Measurements from ENCODE around the gene TF.
"Not testable (repeated sequence)": the region's sequence is repeated elsewhere in the genome, so short reads cannot be mapped to it uniquely, and the experiment has no call there.

The TF gene

GRCh38 chr3:133745981-133746711 lies at the start of gene TF:
TF (plus strand) TSS chr3:133746393; CDS start chr3:133746441, 48 bp downstream.
- no peak for DNase-seq (ENCODE audit: low spot score)

GRCh38 chr3:133697960-133698359 lies 48.2 kb upstream of the TF start:
- no peak for DNase-seq (ENCODE audit: low spot score)

- no peak for DNase-seq (ENCODE audit: low spot score)
Observed at GRCh38 chr3:133699467-133699866, 46.7 kb upstream of the TF start.

GRCh38 chr3:133699903-133700302 lies 46.3 kb upstream of the TF start:
- DNase-seq (ENCODE audit: low spot score) = no peak

GRCh38 chr3:133700351-133700750 lies 45.8 kb upstream of the TF start:
- no peak for DNase-seq (ENCODE audit: low spot score)

GRCh38 chr3:133701435-133702358 lies 44.5 kb upstream of the TF start:
- DNase-seq (ENCODE audit: low spot score) = no peak

- no peak for DNase-seq (ENCODE audit: low spot score)
Observed at GRCh38 chr3:133703915-133704314, 42.3 kb upstream of the TF start.

GRCh38 chr3:133706033-133706432 lies 40.2 kb upstream of the TF start:
- no peak for DNase-seq (ENCODE audit: low spot score)

- no peak for DNase-seq (ENCODE audit: low spot score)
Observed at GRCh38 chr3:133709139-133709750, 36.9 kb upstream of the TF start.

GRCh38 chr3:133711013-133711412 lies 35.2 kb upstream of the TF start:
- no peak for DNase-seq (ENCODE audit: low spot score)

GRCh38 chr3:133712017-133712416 lies 34.2 kb upstream of the TF start:
- DNase-seq (ENCODE audit: low spot score) = no peak

- DNase-seq (ENCODE audit: low spot score) = no peak
Observed at GRCh38 chr3:133713347-133713746, 32.8 kb upstream of the TF start.

GRCh38 chr3:133717424-133717823 lies 28.8 kb upstream of the TF start:
- DNase-seq (ENCODE audit: low spot score) = no peak

- no peak for DNase-seq (ENCODE audit: low spot score)
Observed at GRCh38 chr3:133722935-133723334, 23.3 kb upstream of the TF start.

GRCh38 chr3:133730993-133731392 lies 15.2 kb upstream of the TF start:
- DNase-seq (ENCODE audit: low spot score) = no peak

GRCh38 chr3:133732231-133732630 lies 14.0 kb upstream of the TF start:
- not testable (repeated sequence) for DNase-seq (ENCODE audit: low spot score)

GRCh38 chr3:133733226-133733625 lies 13.0 kb upstream of the TF start:
- no peak for DNase-seq (ENCODE audit: low spot score)

GRCh38 chr3:133734305-133734704 lies 11.9 kb upstream of the TF start:
- no peak for DNase-seq (ENCODE audit: low spot score)

- DNase-seq (ENCODE audit: low spot score) = no peak
Observed at GRCh38 chr3:133742351-133743091, 3.7 kb upstream of the TF start.

GRCh38 chr3:133744241-133744640 lies 2.0 kb upstream of the TF start:
- no peak for DNase-seq (ENCODE audit: low spot score)

- DNase-seq (ENCODE audit: low spot score) = no peak
Observed at GRCh38 chr3:133745108-133745507, 1.1 kb upstream of the TF start.

GRCh38 chr3:133746712-133747066 lies 496 bp downstream of the TF start:
- DNase-seq (ENCODE audit: low spot score) = no peak

Measured in activated CD4-positive, alpha-beta T cell treated with anti-CD3 and anti-CD28 coated beads, Interleukin-2, Interleukin-4, amounts not matched to agents 100 ng/mL and 50 ng/mL, durations not matched to agents 16 hours and 8 hours (primary cell).